Glomerular visceral epithelial cell (primary cell): ENCODE results near the gene HIVEP3.
"Not testable (repeated sequence)": the region's sequence is repeated elsewhere in the genome, so short reads cannot be mapped to it uniquely, and the experiment has no call there.

ENCODE experiments used
- DNase-seq: peaks from one replicate; pipeline ENCODE4 v3.0.0-alpha.2; 2016; ENCODE audit errors: extremely low spot score

Gene HIVEP3

DNA sequence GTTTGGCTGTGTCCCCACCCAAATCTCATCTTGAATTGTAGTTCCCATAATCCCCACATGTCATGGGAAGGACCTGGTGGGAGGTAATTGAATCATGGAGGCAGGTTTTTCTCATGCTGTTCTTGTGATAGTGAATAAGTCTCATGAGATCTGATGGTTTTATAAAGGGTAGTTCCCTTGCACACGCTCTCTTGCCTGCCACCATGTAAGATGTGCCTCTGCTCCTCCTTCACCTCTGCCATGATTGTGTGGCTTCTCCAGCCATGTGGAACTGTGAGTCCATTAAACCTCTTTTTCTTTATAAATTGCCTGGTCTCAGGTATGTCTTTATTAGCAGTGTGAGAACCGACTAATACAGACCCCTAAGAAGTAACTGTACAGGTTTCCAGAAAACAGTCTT lies 2.5 kb upstream of the HIVEP3 start:
- DNase-seq, result not testable (repeated sequence)

DNA sequence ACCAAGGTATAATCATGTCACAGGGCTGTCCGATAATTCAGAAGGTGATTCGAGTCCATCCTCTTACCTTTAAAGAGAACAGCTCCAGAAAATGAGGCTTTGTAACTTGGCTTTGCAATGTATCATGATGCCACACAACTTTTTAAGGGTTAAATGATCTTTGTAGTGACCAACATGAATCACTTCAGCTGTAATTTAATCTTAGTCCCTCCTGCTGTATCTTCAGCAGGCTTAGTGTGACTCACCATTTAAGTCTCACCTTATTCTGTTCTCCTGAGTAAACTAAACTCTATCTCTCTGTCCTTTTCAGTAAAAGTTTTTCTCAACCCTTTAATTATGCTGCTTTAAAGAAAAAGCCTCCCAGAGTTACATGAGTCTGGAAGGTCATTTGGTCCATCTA lies 1.9 kb upstream of the HIVEP3 start:
- DNase-seq, result peak; percentile 53

DNA sequence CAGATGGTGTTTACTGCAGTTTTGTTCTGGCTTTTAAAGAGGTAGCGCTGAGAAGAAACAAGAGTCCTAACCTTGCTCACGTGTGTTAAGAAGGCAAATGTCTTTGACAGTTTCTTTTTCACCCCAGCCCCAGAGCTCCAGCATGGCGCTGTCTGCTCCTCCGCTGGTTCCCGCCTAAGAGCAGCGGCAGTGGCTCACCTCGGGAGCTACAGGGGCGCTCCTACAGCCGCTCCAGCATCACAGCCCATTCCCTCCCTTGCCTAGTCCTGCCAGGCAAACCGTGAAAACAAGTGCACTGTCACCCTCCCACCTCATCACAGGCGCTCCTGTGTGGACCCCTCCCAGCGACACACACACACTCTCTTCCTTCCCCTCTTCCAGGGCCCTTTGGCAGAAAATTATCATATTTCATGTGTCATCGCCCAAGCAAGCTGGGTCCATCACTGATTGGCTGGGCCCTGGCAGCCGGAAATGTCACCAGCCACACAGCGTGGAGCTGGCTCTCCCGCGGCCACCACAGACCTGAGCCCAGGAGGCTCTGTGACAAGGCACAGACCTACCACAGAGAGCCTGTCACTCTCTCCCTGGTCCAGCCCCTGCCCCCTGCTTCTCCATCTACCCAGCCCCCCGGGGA lies 1.2 kb upstream of the HIVEP3 start:
- DNase-seq, result peak; percentile 64

DNA sequence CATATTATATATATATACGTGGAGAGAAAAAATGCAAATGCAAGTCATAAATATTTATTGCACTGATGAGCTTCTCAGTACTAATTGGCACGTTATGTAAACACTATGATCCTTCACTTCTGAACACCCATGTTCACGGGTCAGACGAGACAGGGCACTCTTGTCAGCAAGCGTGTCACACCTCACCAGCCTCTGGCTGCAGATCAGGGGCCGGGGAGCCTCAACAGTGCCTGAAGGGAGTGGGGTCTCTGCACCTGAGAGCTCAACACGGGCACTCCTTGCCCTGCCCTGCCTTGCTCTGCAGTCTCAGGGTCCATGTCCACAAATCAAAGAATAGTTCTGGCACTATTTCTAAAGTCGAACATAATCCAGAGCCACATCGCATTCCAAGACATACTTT lies 409 bp upstream of the HIVEP3 start:
- no peak for DNase-seq

DNA sequence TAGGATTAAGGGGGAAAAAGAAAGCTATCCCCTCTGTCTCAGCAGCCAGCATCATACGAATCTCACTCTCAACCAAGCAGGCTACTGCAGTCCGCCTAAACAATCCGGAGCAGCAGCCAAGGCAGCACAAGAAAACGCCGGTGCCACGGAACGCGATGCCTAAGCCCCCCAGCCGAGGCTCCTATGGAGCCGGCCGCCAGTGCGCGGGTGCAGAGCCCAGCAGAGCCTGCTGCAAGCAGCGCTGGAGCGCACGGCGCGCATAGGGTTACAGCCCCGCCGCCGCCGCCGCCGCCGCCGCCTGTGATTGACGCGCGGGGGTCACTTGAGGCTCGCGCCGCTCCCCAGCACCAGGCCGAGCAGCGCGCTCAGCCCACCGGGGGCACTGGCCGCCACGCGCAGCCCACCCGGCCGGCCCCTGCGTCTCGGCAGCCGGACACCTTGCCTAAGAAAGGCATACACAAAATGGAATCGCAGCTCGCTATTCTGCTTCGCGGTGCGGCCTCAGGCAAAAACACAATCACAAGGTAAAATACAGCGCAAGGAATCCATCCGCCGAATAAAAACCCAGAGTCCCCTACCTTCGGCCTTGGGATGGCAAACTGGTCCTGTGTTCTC lies 780 bp downstream of the HIVEP3 start:
- peak; percentile 50 for DNase-seq

DNA sequence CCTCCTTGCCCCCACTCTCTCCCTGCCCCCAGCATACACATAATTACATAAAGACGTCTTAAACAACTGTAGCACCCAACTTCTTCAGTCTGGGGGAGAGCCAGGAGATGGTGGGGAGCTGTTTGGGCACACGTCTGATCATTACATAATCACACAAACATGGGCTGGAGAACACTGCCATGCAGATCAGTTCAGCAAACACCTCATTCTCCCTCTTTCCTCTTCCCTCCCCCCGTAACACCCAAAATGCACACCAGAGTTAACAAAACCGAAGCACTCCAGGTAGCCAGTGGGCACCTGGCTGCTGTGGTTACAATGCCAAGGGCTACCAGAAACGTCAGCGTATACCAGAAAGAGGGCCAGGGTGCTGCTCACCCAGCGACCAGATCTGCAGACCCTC lies 1.6 kb downstream of the HIVEP3 start:
- no peak for DNase-seq

DNA sequence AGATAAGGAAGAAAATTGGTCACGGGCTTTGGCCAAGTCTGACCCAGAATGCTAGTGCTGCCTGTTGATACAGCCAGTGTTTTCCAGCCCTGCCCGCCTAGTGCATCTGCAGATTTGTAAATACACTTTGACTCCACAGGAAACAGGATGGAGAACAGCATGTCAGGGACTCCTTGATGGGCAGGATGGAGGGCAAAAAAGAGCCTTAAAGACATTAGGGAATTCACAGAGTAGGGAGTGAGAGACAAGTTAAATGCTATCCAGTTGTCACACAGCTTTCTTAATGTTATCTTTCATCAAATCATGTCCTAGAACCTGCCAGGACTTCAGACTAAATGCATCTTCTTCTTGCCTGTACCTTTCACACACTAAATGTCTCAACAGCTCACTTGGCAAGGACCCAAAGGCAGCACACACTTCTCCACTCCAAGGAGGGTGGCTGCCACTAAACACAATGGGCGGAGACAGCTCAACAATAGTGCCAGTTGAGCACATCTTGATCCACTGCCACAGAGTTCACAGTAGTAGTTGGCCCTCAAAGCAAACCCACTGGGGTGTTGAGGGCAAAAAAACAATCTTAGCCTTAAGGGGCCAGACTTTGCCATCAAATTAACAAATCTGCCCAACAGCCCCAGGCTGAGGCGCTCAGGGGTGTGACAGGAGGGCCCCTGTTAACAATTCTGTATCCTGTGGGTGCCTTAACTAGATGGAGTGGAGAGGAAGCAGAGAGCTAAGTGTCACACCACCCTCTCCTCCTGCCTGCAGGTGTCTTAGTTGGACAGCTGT lies 2.7 kb downstream of the HIVEP3 start:
- no peak for DNase-seq

DNA sequence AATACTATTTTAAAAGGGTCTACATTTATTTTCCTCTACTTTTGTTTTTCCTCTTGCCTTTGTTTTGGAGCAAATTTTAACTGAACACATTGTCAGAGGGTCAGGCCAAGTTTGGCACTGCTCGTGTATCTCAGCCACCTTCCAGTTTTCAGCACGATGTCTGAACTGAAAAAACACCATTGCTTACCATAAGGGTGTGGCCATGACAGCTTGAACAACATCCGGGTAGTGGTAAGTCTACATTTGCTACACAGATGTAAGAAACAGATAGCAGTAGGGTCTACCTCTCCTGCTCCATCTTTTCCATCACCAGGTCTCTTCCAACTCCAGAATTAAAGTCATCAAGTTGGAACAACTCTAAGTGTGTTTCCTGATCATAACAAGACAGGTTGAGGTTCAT lies 4.2 kb downstream of the HIVEP3 start:
- no peak for DNase-seq

DNA sequence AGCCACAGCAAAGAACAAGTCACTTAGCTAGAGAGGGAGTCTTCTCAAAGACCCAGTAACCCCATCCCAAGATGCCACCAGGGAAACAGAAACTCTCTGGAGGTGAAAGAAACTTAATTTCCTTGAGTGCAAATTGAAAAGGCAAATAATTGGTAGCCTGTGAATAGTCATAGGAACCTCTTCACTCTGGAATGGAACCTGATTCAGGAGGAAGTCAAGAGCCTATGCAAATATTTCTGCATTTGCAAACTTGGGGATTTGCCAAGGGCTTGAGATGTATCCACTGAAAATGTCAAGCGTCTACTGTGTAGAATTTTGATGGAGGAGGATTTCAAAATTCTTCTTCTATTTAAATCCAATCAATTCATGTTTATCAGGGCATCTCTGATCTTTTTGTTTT lies 5.7 kb downstream of the HIVEP3 start:
- DNase-seq, result no peak

DNA sequence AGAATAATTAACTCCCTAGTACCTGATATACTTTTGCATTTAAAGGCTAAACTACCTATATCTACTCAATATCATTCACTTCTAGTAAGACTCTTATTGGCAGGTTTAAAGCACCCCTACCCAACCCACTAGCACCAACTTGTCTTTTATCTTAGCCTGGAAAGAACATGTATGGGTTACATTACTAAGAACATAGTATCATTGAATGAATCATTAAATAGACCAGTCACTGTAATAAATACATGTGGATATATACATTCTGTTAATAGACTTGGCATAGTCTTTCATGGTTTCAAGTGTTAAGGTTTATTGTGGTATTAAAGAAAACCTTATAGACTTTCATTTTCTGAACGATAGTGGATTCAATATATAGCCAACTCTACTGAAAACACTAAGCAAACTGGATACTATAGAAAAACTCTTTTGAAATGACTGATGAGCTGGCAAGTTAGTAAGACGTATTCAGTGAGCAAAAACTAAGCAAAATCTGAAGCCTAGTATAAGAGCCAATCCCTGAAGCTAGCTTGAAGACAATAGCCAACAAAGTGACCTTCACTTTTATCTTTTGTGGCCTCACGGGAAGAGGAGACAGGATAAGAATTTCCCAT lies 10.3 kb downstream of the HIVEP3 start:
- DNase-seq, result no peak

DNA sequence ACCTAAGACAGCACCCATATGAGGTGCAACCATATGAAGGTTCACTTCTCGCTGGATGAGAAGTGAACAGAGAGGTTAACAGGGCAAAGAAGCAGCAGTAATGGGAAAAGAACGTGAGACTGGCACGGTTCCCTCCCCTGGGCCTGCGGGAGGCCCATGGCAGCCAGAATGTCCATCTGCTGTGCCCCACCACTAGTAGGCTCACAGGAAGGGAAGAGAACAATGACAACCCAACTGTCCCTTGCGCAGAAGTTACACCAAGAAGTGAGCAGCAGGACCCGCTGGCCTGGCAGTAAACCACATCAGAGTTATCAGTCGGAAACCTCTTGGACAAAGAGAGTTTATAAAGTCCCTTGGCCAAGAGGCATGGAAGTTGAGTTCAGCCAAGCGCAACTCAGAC lies 11.3 kb downstream of the HIVEP3 start:
- DNase-seq, result no peak

DNA sequence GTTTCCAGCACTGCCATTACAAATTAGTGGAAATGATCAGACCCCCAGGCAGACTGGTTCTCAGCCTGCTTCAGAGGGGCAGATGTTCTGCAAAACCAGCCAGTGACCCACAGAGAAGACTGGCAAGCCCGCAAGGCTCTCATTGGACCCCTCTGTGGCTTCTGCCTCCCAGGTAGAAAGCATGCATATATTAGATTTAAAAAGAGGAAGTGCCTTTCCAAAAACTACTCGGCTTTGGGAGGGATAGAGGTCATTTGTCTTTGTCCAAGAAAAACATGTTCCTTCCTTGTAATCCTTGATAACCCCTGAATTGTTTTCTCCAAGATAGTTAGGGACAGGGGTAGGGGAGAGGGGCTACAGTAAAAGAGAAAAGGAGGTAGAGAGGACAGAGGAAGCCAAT lies 11.8 kb downstream of the HIVEP3 start:
- DNase-seq, result no peak

DNA sequence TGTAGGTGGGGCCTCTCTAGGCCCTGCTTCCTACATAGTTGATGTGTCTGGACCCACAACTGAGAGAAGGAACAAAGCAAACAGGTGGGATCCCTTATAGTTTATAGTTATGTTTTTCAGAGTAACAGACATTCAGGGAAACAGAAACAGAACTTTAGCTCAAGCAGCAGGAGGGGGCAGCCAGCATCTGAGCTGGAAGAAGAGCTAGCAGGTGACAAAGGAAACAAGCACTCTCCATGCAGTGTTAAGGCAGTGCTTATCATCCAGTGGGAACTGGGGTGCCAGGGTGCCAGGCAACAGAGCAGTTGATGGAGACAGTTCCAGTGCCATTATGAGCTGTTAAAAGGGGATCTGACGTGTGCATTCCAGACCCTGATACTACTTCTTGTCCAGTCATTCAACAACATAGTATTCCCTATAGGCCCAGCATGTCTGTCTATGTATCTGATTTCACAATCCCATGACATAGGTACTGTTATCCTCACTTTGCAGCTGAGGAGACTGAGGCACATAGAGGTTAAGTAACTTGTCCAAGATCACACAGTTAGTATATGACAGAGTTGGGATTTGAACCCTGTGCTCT lies 13.5 kb downstream of the HIVEP3 start:
- no peak for DNase-seq

DNA sequence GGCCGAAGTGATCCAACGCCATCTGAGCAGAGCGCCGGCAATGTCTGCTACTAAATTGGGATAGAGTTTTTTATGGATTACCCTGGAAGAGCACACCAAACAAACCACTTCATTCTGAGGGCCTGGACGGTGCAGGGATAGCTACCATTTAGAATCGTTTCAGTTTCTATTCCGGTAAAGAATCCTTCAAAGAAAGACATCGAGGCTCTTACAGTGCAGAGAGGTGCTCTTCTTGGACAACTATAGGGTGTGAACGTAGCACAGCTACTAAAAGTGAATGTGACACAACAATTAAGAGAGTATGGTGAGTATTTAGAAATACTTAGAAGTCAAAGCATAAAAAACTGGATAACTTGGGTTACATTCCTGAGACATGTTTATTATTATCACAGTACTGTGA lies 16.1 kb downstream of the HIVEP3 start:
- DNase-seq, result no peak

DNA sequence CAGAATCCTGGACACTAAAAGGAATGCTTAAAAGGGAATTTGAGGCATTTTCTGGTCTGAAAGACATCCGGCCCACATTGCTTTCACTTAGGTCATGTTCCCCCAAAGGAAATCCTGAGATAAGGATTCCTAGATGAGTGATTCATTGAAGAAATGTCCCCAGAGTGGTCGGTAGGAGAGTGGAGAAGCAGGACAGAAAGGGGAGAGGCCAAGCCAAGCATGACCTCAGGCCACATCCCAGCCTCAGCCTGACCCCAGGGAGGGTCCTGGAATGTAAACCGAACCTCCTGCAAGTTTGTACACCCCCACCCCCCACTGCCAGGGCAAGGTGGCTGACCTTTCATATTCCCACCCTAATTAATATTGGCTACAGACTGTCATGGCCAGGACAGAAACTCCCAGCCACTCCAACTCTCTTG lies 16.6 kb downstream of the HIVEP3 start:
- peak; percentile 84 for DNase-seq

DNA sequence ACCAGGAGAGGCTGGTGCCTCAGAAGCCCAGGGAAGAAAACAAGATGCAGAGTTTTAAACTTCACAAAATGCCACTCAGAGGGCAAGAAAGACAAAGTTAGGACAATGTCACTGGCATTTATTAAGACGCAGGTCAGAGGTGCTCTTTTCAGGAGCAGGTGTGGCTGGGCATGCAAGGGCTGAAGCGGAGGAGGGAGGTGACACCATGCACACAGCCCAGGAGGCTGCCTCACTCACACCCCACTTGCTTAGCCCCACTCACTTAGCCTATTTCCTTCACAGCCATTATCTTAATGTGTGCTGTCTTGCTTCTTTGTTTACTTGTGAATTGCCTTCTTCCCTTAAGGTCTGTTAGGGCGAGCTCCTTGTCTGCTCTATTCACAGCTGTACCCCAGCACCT lies 17.2 kb downstream of the HIVEP3 start:
- no peak for DNase-seq

DNA sequence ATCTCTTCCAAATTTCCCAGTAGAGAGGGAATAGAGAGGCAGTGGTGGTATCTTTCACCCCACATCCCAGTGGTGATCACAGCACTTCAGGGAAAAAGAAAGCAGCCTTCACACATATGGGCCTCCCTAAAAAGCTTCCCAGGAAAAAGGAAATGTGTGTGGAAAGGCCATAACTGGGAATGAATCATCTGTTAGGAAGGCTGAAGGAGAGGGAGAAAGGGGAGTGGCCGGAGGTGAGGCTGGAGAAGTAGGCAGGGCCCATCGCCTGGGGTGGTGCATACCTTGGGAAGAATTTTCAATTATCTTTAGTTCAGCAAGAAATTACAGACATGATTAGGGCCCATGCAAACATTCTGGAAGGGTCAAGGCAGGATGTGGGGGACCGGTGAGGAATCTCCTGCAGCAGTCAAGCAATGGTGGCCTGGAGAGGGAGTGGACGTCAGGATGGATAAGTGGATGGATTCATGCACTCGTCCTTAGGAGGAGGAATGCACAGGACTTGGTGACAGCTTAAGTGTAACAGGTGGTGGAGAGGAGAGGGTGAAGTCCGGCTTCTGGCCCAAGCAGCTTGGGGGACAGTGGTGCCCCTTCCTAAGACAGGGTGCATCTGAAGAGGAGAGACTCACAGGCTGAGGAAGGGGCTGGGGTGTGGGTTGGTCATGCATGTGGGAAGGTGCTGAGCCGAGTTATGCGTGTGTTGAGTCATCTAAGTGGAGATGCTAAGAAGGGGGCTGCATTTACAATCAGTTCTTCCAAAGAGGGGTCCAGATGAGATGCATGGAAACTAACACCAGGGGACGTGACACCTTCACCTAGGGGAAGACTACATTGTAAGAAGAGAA lies 17.9 kb downstream of the HIVEP3 start:
- peak; percentile 71 for DNase-seq

DNA sequence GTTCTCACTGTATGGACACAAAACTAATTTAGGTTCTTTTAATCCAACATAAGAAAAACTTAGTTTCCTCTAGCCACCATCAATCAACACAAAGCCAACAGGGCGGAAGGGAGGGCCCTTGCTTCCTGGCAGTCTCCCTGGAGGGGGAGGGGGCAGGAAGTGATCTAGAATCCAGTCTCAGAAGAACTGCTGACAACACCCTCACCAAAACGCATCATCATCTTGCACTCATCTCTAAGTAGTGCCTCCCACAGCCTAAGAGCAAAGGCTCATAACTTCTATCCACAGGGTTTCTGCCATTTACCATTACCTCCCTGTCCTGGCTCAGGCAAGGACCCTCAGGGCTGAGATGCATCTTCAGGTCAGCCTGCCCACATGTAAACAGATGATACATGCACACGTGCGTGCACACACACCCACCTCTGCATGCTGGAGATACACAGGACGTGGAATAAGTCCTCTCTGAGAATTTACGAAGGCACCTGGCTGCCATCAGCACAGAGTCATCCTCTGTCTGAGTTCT lies 20.5 kb downstream of the HIVEP3 start:
- peak; percentile 38 for DNase-seq

DNA sequence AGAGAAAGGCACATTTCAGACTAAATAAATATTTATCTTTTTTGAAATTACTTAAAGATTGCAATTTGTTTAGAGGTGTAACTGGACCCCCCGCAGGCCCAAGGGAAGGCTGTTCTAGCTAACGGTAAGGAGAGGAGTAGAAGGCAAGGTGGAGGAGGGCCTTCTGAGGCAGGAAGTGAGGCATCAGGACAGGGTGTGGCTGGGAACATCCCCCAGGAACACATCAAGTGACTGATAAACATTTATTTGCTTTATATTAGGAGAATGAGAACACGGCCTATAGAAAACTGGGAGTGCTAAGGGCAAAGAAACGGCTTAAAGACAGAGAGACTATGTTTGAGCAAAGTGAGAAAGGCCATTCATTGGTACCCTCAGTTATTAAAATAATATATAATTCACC lies 23.2 kb downstream of the HIVEP3 start:
- DNase-seq, result no peak

DNA sequence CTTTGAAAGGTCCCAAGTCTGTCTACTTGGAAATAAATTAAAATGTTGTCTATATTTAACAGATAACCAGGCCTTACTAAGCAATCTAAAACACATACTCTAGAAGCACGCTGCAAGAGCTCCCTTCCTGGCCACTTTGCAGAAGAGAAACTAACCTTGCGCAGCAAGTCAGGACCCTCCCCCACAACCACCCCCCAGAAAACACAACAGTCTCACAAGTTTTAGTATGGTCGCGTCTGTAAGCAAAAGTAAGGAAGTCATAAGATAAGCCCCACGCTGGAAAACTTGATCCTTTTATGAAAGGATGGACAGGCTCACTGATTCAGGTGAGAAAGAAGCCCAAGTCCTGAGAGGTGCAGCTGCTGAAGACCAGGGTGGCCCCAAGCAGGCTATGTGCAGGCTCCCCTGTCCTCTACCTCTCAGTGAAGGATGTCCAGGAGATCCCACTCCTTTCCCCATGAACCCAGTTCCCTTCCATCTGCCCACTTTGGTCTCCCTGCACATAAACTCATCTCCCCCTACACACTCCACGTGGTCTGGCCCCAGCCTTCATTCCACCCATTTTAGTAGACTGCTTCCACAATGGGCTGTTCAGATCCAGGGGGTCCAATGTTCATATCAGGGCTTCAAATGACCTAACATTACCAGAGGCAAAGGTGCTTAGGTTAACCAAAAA lies 23.8 kb downstream of the HIVEP3 start:
- DNase-seq, result no peak
